ENCODE results near the gene PTPRU. TPM values are rescaled to one million over a fixed set of nuclear protein-coding genes. Genes with fewer than 3 reads are reported as not detected.

Gene PTPRU
- polyA plus RNA-seq, 1 of the 3 experiments (the other 2 are of a cell fraction), result 3.5 TPM

- no peak overlapping the region for H3K4me2 ChIP-seq
- H3K9me3 ChIP-seq, result no peaks in the 10 kb centered on the region
- H3K79me2 ChIP-seq (ENCODE audit: insufficient read depth), result no peaks in the 10 kb centered on the region
- H3K27me3 ChIP-seq (ENCODE audit: insufficient read depth), result no peaks in the 10 kb centered on the region
- no peak overlapping the region for H3K4me3 ChIP-seq (ENCODE audit: low read depth in 2 of 2, low read length in 1 of 2)
- DNase-seq, result no peak
- ChIA-PET CTCF (interaction anchor here (1.6 kb wide), 1 partner anchor 12 kb away, joined by 3 read pairs; no protein-coding TSS in a partner anchor), POLR2A (no interaction called here)
- H3F3A ChIP-seq (replicated peaks; ENCODE audit: insufficient read depth), result no peaks in the 10 kb centered on the region
- H4K20me1 ChIP-seq (ENCODE audit: insufficient read depth), result no peaks in the 10 kb centered on the region
- TF ChIP-seq NRF1 (IDR thresholded peaks at IDR 0.05; ENCODE audit: low read depth, low read length), result no peak
- TF ChIP-seq NFIC (IDR thresholded peaks at IDR 0.05; ENCODE audit: borderline replicate concordance), result no peak
- TF ChIP-seq SIN3A (IDR thresholded peaks at IDR 0.05; ENCODE audit: borderline replicate concordance, low read depth, low read length), result no peak
- no peak for TF ChIP-seq MXI1 (IDR thresholded peaks at IDR 0.05; ENCODE audit: low read depth, low read length)
- TF ChIP-seq GATA2 (CRISPR knock-in tag; IDR thresholded peaks at IDR 0.05), result no peak
- no peak for TF ChIP-seq TEAD4 (IDR thresholded peaks at IDR 0.05; ENCODE audit: borderline replicate concordance, insufficient read depth)
- TF ChIP-seq, protein P1, sequence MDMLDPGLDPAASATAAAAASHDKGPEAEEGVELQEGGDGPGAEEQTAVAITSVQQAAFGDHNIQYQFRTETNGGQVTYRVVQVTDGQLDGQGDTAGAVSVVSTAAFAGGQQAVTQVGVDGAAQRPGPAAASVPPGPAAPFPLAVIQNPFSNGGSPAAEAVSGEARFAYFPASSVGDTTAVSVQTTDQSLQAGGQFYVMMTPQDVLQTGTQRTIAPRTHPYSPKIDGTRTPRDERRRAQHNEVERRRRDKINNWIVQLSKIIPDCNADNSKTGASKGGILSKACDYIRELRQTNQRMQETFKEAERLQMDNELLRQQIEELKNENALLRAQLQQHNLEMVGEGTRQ (IDR thresholded peaks at IDR 0.05; ENCODE audit: borderline replicate concordance, low read depth, low read length), result no peak
- TF ChIP-seq TCF12 (IDR thresholded peaks at IDR 0.05), result no peak
- TF ChIP-seq MEF2A (IDR thresholded peaks at IDR 0.05; ENCODE audit: borderline replicate concordance, low read depth), result no peak
- no peaks in the 10 kb centered on the region; a peak in 1 of 4 replicates for H3K4me1 ChIP-seq (ENCODE audit: control insufficient read depth in 1 of 2, insufficient read depth in 2 of 2, low read depth in 1 of 2, low read length in 1 of 2)
- H3K9me2 ChIP-seq, result no peaks in the 10 kb centered on the region
- WGBS (ENCODE audit: low lambda C conversion rate), result 67% methylated on average over 4 of the region's 4 CpGs
- no peak overlapping the region for H3K27ac ChIP-seq (ENCODE audit: low read depth in 2 of 2, low read length in 1 of 2)
- no peaks in the 10 kb centered on the region for H3K36me3 ChIP-seq (replicated peaks in 1 of 2; ENCODE audit: control insufficient read depth in 1 of 2, insufficient read depth in 2 of 2, low read length in 1 of 2)
- H2AFZ ChIP-seq (ENCODE audit: low read depth), result no peak overlapping the region
- no peak overlapping the region for H3K9ac ChIP-seq
These were observed 79.6 kb downstream of the PTPRU start for GRCh38 chr1:29315876-29316275.

- 75% methylated on average over 29 of the region's 30 CpGs for WGBS (ENCODE audit: low lambda C conversion rate)
- Histone ChIP-seq H3K27me3 (ENCODE audit: insufficient read depth) (no peaks in the 10 kb centered on the region), H3K9ac (no peak overlapping the region), H3K79me2 (ENCODE audit: insufficient read depth) (no peaks in the 10 kb centered on the region), H3F3A (replicated peaks; ENCODE audit: insufficient read depth) (no peaks in the 10 kb centered on the region), H2AFZ (ENCODE audit: low read depth) (no peak overlapping the region), H3K9me2 (no peaks in the 10 kb centered on the region), H4K20me1 (ENCODE audit: insufficient read depth) (no peaks in the 10 kb centered on the region), H3K4me1 (ENCODE audit: control insufficient read depth in 1 of 2, insufficient read depth in 2 of 2, low read depth in 1 of 2, low read length in 1 of 2) (no peaks in the 10 kb centered on the region; a peak in 1 of 4 replicates), H3K36me3 (replicated peaks in 1 of 2; ENCODE audit: control insufficient read depth in 1 of 2, insufficient read depth in 2 of 2, low read length in 1 of 2) (no peaks in the 10 kb centered on the region), H3K4me3 (ENCODE audit: low read depth in 2 of 2, low read length in 1 of 2) (no peak overlapping the region), H3K27ac (ENCODE audit: low read depth in 2 of 2, low read length in 1 of 2) (no peak overlapping the region), H3K9me3 (no peaks in the 10 kb centered on the region), H3K4me2 (no peak overlapping the region)
- ChIA-PET CTCF (interaction anchor here (1.1 kb wide), 1 partner anchor 13 kb away, joined by 4 read pairs; no protein-coding TSS in a partner anchor), POLR2A (no interaction called here)
- no peak for DNase-seq
- TF ChIP-seq FOXM1 (IDR thresholded peaks at IDR 0.05; ENCODE audit: low read depth), result no peak
- no peak for TF ChIP-seq TEAD4 (IDR thresholded peaks at IDR 0.05; ENCODE audit: borderline replicate concordance, insufficient read depth)
- no peak for TF ChIP-seq SMC3 (IDR thresholded peaks at IDR 0.05; ENCODE audit: low read depth, low read length)
- TF ChIP-seq FOSL2 (IDR thresholded peaks at IDR 0.05; ENCODE audit: borderline replicate concordance, low read depth), result no peak
- TF ChIP-seq TAF1 (IDR thresholded peaks at IDR 0.05; ENCODE audit: borderline replicate concordance, low read depth, low read length), result no peak
These were observed 81.0 kb downstream of the PTPRU start for GRCh38 chr1:29317063-29317915.

Data from SK-N-SH (cell line).